Fibroblast of lung (primary cell): ENCODE results near the gene PRPH. TPM values are rescaled to one million over a fixed set of nuclear protein-coding genes. Genes with fewer than 3 reads are reported as not detected.

Experiments used
- DNase-seq, 2 donors: peaks; one replicate each; pipeline versions ENCODE4 v3.0.0 to v3.0.0-alpha.2; 2010; ENCODE audit warnings: low read depth in 2 of 2
- H2AFZ ChIP-seq: 2 replicates; pipeline ENCODE4 v1.5.1; 2012; ENCODE audit warnings: low read length, control low read depth, inconsistent platforms
- H3K27ac ChIP-seq: 2 replicates; pipeline ENCODE4 v1.5.1; 2011; ENCODE audit warnings: low read length, control low read depth; ENCODE audit not compliant: insufficient read depth
- H3K27me3 ChIP-seq: 2 replicates; pipeline ENCODE4 v1.5.1; 2011; ENCODE audit warnings: mild to moderate bottlenecking, low read length; ENCODE audit not compliant: control insufficient read depth, insufficient read depth
- H3K36me3 ChIP-seq: 2 replicates; pipeline ENCODE4 v1.5.1; 2011; ENCODE audit warnings: low read length; ENCODE audit not compliant: control insufficient read depth, insufficient read depth
- H3K4me1 ChIP-seq: 2 replicates; pipeline ENCODE4 v1.5.1; 2011; ENCODE audit warnings: low read length; ENCODE audit not compliant: control insufficient read depth, insufficient read depth; ENCODE audit errors: extremely low read depth
- H3K4me2 ChIP-seq: 2 replicates; pipeline ENCODE4 v1.5.1; 2011; ENCODE audit warnings: low read length, control low read depth; ENCODE audit not compliant: insufficient read depth; ENCODE audit errors: extremely low read depth
- H3K4me3 ChIP-seq, 4 experiments: fragments of 200-600 bp in 1 of 4; sonication (generic) in 1 of 4; replicated peaks in 1 of 4; 2 replicates each; pipeline ENCODE4 v1.5.1; 2011 to 2016; ENCODE audit warnings: low read length in 4 of 4, low read depth in 3 of 4, mild to moderate bottlenecking in 3 of 4, control low read depth in 2 of 4, inconsistent platforms in 1 of 4, mixed read lengths in 1 of 4; ENCODE audit not compliant: insufficient read depth in 1 of 4; ENCODE audit errors: control extremely low read depth in 1 of 4
- H3K79me2 ChIP-seq: 2 replicates; pipeline ENCODE4 v1.5.1; 2012; ENCODE audit warnings: mild to moderate bottlenecking, low read length, inconsistent platforms; ENCODE audit not compliant: control insufficient read depth, insufficient read depth
- H3K9ac ChIP-seq: 2 replicates; pipeline ENCODE4 v1.5.1; 2011; ENCODE audit warnings: mild to moderate bottlenecking, low read length, control low read depth; ENCODE audit not compliant: insufficient read depth
- H3K9me3 ChIP-seq: 2 replicates; pipeline ENCODE4 v1.5.1; 2012; ENCODE audit warnings: low read depth, low read length; ENCODE audit not compliant: control insufficient read depth, insufficient read depth
- H4K20me1 ChIP-seq: 2 replicates; pipeline ENCODE4 v1.5.1; 2011; ENCODE audit warnings: low read length; ENCODE audit not compliant: control insufficient read depth, insufficient read depth; ENCODE audit errors: extremely low read depth
- EZH2 ChIP-seq: IDR thresholded peaks from 2 replicates; pipeline ENCODE4 v1.5.1; 2012; ENCODE audit warnings: low read length, control low read depth, mild to moderate bottlenecking; ENCODE audit errors: missing control alignments
- polyA plus RNA-seq, 2 donors: library from polyadenylated mRNA; depleted of rRNA in 1 of 2; stranded (reverse) in 1 of 2; unstranded in 1 of 2; fragments of >200 nt; gene quantifications; 2 replicates each; pipeline ENCODE4 v1.2.1, GENCODE V29; 2011 to 2012; ENCODE audit warnings: missing spikeins in 1 of 2
- total RNA-seq: library from RNA; depleted of rRNA; stranded (reverse); fragments of >200 nt; gene quantifications from 2 replicates; pipeline ENCODE4 v1.2.1, GENCODE V29; 2014
- TF ChIP-seq, protein P1 (sequence below), 2 donors: IDR thresholded peaks in 1 of 2; conservative IDR thresholded peaks in 1 of 2; 1 replicate in 1 of 2; 2 replicates in 1 of 2; pipeline ENCODE4 v1.5.1; 2011 to 2012; ENCODE audit warnings: low read length in 2 of 2, control low read depth in 1 of 2, inconsistent platforms in 1 of 2, low read depth in 1 of 2, mild to moderate bottlenecking in 1 of 2

The PRPH gene
- total and polyA plus RNA-seq, 2 donors (not counting 1 experiment from before 2014, with no cell fraction given): 0.06 to 0.50 TPM

DNA sequence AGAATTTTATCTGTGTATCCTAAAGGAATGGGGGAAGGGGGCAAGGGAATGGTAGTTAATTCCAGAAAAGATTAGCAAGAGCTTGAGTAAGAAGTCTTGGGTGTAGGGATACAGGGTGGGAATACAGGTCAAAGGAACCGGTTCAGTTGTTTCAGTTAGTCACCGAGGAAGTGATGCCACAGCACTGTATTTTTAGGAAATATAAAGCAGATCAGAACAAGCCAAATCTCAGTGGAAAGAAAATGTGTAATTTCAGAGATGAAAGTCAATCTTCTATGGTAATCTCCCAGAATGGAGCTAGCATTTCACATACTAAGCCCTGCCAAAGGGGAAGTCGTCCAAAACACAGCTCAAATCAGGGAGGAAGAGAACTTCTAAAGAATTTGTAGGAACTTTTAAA is 34.8 kb upstream of the PRPH start:
- no peaks in the 10 kb centered on the region for H3K27me3 ChIP-seq
- no peak for TF ChIP-seq EZH2
- TF ChIP-seq, protein P1, sequence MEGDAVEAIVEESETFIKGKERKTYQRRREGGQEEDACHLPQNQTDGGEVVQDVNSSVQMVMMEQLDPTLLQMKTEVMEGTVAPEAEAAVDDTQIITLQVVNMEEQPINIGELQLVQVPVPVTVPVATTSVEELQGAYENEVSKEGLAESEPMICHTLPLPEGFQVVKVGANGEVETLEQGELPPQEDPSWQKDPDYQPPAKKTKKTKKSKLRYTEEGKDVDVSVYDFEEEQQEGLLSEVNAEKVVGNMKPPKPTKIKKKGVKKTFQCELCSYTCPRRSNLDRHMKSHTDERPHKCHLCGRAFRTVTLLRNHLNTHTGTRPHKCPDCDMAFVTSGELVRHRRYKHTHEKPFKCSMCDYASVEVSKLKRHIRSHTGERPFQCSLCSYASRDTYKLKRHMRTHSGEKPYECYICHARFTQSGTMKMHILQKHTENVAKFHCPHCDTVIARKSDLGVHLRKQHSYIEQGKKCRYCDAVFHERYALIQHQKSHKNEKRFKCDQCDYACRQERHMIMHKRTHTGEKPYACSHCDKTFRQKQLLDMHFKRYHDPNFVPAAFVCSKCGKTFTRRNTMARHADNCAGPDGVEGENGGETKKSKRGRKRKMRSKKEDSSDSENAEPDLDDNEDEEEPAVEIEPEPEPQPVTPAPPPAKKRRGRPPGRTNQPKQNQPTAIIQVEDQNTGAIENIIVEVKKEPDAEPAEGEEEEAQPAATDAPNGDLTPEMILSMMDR (conservative IDR thresholded peaks at IDR 0.05 in 1 of 2, IDR thresholded peaks at IDR 0.05 in 1 of 2; ENCODE audit: low read depth in 1 of 2, low read length in 2 of 2): no peak
- H3K79me2 ChIP-seq: peaks cover 14% of the 10 kb centered on the region
- H4K20me1 ChIP-seq: no peaks in the 10 kb centered on the region
- peak; percentile 57 to 84 for DNase-seq
- no peak overlapping the region for H3K9ac ChIP-seq
- peak overlapping the region; percentile 75 for H3K4me2 ChIP-seq
- peaks cover 12% of the 10 kb centered on the region for H3K4me1 ChIP-seq
- no peaks in the 10 kb centered on the region for H3K9me3 ChIP-seq
- H3K4me3 ChIP-seq: peak overlapping the region in 1 of 4 experiments; percentile 7
- peak overlapping the region; percentile 50 for H3K27ac ChIP-seq
- H2AFZ ChIP-seq: peak overlapping the region; percentile 30
- H3K36me3 ChIP-seq: no peaks in the 10 kb centered on the region

DNA sequence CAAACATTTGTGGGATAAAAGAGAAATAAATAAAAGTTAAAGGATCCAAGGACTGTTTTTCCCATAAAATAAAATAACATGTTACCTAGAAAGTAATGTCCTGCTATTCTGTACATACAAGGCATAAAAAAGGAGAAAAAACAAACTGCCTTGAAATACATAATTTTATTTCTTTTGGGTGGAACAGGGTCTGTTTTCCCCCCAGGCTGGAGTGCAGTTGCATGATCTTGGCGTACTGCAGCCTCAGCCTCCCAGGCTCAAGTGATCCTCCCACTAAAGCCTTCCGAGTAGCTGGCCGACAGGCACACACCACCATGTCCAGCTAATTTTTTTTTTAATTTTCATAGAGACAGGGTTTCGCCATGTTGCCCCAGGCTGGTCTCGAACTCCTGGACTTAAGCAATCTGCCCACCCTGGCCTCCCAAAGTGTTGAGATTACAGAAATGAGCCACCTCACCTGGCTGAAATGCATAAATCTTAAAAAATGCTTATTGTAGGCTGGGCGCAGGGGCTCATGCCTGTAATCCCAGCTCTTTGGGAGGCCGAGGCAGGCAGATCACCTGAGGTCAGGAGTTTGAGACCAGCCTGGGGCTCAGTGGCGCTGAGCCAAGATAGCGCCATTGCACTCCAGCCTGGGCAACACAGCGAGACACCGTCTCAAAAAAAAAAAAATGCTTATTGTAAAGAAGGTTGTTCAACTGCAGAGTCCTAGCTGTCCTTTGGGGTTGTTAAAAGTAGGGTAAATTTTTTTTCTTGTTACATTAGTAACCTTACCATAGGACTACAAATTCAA is 34.2 kb upstream of the PRPH start:
- Histone ChIP-seq H3K4me1 (peaks cover 12% of the 10 kb centered on the region), H3K27me3 (no peaks in the 10 kb centered on the region), H3K9ac (no peak overlapping the region), H4K20me1 (no peaks in the 10 kb centered on the region), H3K4me2 (peak overlapping the region; percentile 75), H3K79me2 (peaks cover 20% of the 10 kb centered on the region), H3K9me3 (no peaks in the 10 kb centered on the region), H3K36me3 (no peaks in the 10 kb centered on the region), H2AFZ (no peak overlapping the region), H3K4me3 (no peak overlapping the region), H3K27ac (peak overlapping the region; percentile 50)
- TF ChIP-seq, protein P1 (conservative IDR thresholded peaks at IDR 0.05 in 1 of 2, IDR thresholded peaks at IDR 0.05 in 1 of 2; ENCODE audit: low read depth in 1 of 2, low read length in 2 of 2): no peak
- TF ChIP-seq EZH2: no peak
- DNase-seq: no peak

- Histone ChIP-seq H3K9me3 (no peaks in the 10 kb centered on the region), H3K79me2 (peaks cover 29% of the 10 kb centered on the region), H3K27me3 (no peaks in the 10 kb centered on the region), H3K4me1 (peaks cover 12% of the 10 kb centered on the region), H3K9ac (no peak overlapping the region), H2AFZ (no peak overlapping the region), H3K4me3 (no peak overlapping the region), H3K27ac (no peak overlapping the region), H3K36me3 (peaks cover under 1% of the 10 kb centered on the region), H4K20me1 (no peaks in the 10 kb centered on the region), H3K4me2 (no peak overlapping the region)
- peak in 1 of 2 donors; percentile 33 for DNase-seq
- TF ChIP-seq EZH2: no peak
- TF ChIP-seq, protein P1 (conservative IDR thresholded peaks at IDR 0.05 in 1 of 2, IDR thresholded peaks at IDR 0.05 in 1 of 2; ENCODE audit: low read depth in 1 of 2, low read length in 2 of 2): no peak
These were observed 33.2 kb upstream of the PRPH start for GRCh38 chr12:49261721-49262120.
